ENCODE data around the gene ATG16L1.

Gene ATG16L1

DNA sequence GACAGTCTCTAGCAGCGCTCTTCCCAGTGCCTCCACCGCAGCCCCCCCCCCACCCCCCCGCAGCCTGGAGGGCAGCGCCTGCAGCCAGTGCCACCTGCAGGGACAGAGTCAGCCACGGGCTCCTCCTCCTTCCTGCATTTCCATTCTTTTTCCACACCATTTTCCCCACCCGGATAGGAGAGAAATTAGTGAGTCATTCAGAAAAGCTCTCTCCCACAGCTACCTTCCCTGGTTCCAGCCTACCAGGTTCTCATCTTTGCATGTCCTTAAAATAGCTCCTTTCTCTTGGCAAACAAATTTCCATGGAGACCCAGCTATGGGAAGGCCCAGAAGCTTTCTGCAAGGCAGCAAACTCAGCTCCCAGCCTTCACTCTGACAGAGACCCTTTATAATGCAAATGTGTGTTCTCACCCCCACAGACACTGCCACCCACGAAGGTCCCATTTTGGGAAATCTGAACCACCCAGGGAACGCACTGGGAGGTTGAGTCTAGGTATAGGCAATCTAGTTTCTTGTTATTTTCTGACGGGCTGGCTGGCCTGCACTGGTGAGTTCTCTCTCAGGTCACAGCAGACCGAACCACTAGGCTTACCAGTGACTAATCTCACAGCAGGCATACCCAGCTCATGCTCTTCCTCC is 41.8 kb upstream of the ATG16L1 start:
- Histone ChIP-seq H3K27ac (ENCODE audit: low read length) (no peak overlapping the region), H3K9ac (ENCODE audit: low read length) (no peak overlapping the region), H3K9me3 (replicated peaks; ENCODE audit: insufficient read depth, low read length) (no peaks in the 10 kb centered on the region), H3K9me2 (replicated peaks; ENCODE audit: insufficient read depth, low read length) (no peaks in the 10 kb centered on the region), H3K4me2 (ENCODE audit: low read depth, low read length) (no peak overlapping the region), H2AFZ (ENCODE audit: low read length) (no peak overlapping the region), H4K20me1 (ENCODE audit: insufficient read depth, low read length) (no peaks in the 10 kb centered on the region), H3K27me3 (replicated peaks; ENCODE audit: insufficient read depth, low read length) (no peaks in the 10 kb centered on the region), H3F3A (ENCODE audit: insufficient read depth, low read length) (no peaks in the 10 kb centered on the region), H3K4me1 (ENCODE audit: low read length) (no peaks in the 10 kb centered on the region), H3K79me2 (ENCODE audit: low read length) (no peaks in the 10 kb centered on the region), H3K36me3 (replicated peaks; ENCODE audit: insufficient read depth, low read length) (no peaks in the 10 kb centered on the region), H3K4me3 (ENCODE audit: low read length) (no peak overlapping the region)
- no peak for TF ChIP-seq EZH2phosphoT487 (IDR thresholded peaks at IDR 0.05; ENCODE audit: low read length)
- no peak for TF ChIP-seq EZH2 (optimal IDR thresholded peaks at IDR 0.05; ENCODE audit: low read depth, low read length)
- no peak for TF ChIP-seq CTCF (IDR thresholded peaks at IDR 0.05; ENCODE audit: low read length)
- no peak for DNase-seq

DNA sequence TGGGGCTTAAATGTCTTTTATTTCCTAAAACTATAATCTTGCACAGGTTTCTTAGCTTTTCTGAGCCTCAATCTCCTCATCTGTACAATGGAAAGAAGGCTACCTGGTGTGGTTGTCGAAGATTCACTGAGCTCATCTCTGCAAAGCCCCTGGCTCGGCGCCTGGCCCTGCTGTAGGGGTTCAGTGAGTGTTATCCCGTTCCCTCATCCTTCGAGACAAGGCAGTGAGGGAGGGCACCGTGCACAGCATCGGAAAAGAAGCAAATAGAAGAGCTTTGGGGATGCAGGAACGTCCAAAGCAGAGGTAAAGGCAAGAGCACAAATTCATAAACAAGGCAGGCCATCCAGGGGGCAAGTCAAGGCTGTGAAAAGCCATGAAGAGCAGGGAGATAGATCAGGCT is 41.2 kb upstream of the ATG16L1 start:
- Histone ChIP-seq H3K36me3 (replicated peaks; ENCODE audit: insufficient read depth, low read length) (no peaks in the 10 kb centered on the region), H3K9ac (ENCODE audit: low read length) (no peak overlapping the region), H3F3A (ENCODE audit: insufficient read depth, low read length) (no peaks in the 10 kb centered on the region), H3K9me3 (replicated peaks; ENCODE audit: insufficient read depth, low read length) (no peaks in the 10 kb centered on the region), H3K9me2 (replicated peaks; ENCODE audit: insufficient read depth, low read length) (no peaks in the 10 kb centered on the region), H3K4me2 (ENCODE audit: low read depth, low read length) (no peak overlapping the region), H3K27me3 (replicated peaks; ENCODE audit: insufficient read depth, low read length) (no peaks in the 10 kb centered on the region), H3K4me3 (ENCODE audit: low read length) (no peak overlapping the region), H3K79me2 (ENCODE audit: low read length) (no peaks in the 10 kb centered on the region), H3K4me1 (ENCODE audit: low read length) (no peaks in the 10 kb centered on the region), H3K27ac (ENCODE audit: low read length) (no peak overlapping the region), H4K20me1 (ENCODE audit: insufficient read depth, low read length) (no peaks in the 10 kb centered on the region), H2AFZ (ENCODE audit: low read length) (no peak overlapping the region)
- TF ChIP-seq EZH2phosphoT487 (IDR thresholded peaks at IDR 0.05; ENCODE audit: low read length) (no peak), EZH2 (optimal IDR thresholded peaks at IDR 0.05; ENCODE audit: low read depth, low read length) (no peak), CTCF (IDR thresholded peaks at IDR 0.05; ENCODE audit: low read length) (no peak)
- no peak for DNase-seq

DNA sequence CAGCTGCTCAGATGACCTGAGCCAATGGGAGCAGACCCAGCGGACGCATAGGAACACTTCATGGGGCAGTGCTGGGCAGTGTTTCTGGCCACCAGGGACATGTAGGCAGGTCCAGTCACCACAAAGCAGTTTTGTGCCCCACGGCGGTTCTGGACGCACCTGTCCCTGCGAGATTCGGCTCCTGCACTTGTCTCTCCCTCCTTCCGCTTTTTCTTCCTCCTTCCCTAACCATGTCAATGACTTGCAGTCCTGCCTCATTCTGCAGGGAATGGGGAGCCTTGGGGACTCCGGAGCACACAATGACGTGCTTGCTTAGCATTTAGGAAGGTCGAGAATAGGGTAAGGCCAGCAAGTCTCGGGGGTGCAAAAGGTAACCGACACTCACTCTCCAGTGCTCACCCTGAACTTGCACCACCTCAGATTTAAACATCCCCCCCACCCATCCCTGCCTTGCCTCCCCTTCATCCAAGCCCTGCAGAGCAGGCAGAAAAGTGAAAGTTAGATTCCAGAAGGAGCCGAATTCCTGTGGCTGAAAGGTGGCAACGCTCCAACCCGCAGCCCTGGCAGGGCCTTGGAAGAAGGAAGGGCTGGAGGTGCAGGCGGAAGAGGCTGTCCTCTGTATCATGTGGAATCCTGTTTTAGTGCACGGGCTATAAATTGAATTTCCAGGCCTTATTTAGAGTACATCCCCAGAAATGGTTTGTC is 40.5 kb upstream of the ATG16L1 start:
- no peak for DNase-seq
- Histone ChIP-seq H3K9me2 (replicated peaks; ENCODE audit: insufficient read depth, low read length) (no peaks in the 10 kb centered on the region), H3K36me3 (replicated peaks; ENCODE audit: insufficient read depth, low read length) (no peaks in the 10 kb centered on the region), H3F3A (ENCODE audit: insufficient read depth, low read length) (no peaks in the 10 kb centered on the region), H3K27me3 (replicated peaks; ENCODE audit: insufficient read depth, low read length) (no peaks in the 10 kb centered on the region), H3K4me1 (ENCODE audit: low read length) (no peaks in the 10 kb centered on the region), H3K79me2 (ENCODE audit: low read length) (no peaks in the 10 kb centered on the region), H3K27ac (ENCODE audit: low read length) (no peak overlapping the region), H4K20me1 (ENCODE audit: insufficient read depth, low read length) (no peaks in the 10 kb centered on the region), H2AFZ (ENCODE audit: low read length) (no peak overlapping the region), H3K4me2 (ENCODE audit: low read depth, low read length) (no peak overlapping the region), H3K9ac (ENCODE audit: low read length) (no peak overlapping the region), H3K9me3 (replicated peaks; ENCODE audit: insufficient read depth, low read length) (no peaks in the 10 kb centered on the region), H3K4me3 (ENCODE audit: low read length) (no peak overlapping the region)
- no peak for TF ChIP-seq CTCF (IDR thresholded peaks at IDR 0.05; ENCODE audit: low read length)
- no peak for TF ChIP-seq EZH2phosphoT487 (IDR thresholded peaks at IDR 0.05; ENCODE audit: low read length)
- no peak for TF ChIP-seq EZH2 (optimal IDR thresholded peaks at IDR 0.05; ENCODE audit: low read depth, low read length)

Data from MM.1S (cell line).